Thyroid gland (tissue), 4 donors: ENCODE measurements around the gene SEMA5A. TPM values are rescaled to one million over a fixed set of nuclear protein-coding genes. Genes with fewer than 3 reads are reported as not detected.

ENCODE experiments used
- DNase-seq, 2 donors: peaks; one replicate each; pipeline ENCODE4 v3.0.0-alpha.2; 2019
- H3K27ac ChIP-seq, 3 donors: fragments of 200-600 bp; sonication (generic); 1 replicate in 2 of 3; 2 replicates in 1 of 3; pipeline ENCODE4 v1.5.1; 2016 to 2019; ENCODE audit warnings: mild to moderate bottlenecking in 1 of 3, moderate library complexity in 1 of 3
- H3K27me3 ChIP-seq: fragments of 200-600 bp; sonication (generic); one replicate; pipeline ENCODE4 v1.5.1; 2019
- H3K36me3 ChIP-seq, 2 donors: fragments of 200-600 bp; sonication (generic); one replicate each; pipeline ENCODE4 v1.5.1; 2016 to 2019
- H3K4me1 ChIP-seq, 2 donors: fragments of 200-600 bp; sonication (generic); one replicate each; pipeline ENCODE4 v1.5.1; 2017 to 2019
- H3K4me3 ChIP-seq, 3 donors: fragments of 200-600 bp; sonication (generic); replicated peaks in 1 of 3; 1 replicate in 2 of 3; 2 replicates in 1 of 3; pipeline ENCODE4 v1.5.1; 2016; ENCODE audit warnings: mild to moderate bottlenecking in 1 of 3
- H3K9me3 ChIP-seq: fragments of 200-600 bp; sonication (generic); one replicate; pipeline ENCODE4 v1.5.1; 2017
- CTCF ChIP-seq, 6 experiments: fragments of 200-600 bp in 3 of 6; fragments of 450-650 bp in 3 of 6; sonication (generic) in 3 of 6; IDR thresholded peaks; one replicate each; pipeline ENCODE4 v1.5.1; 2016 to 2019; ENCODE audit warnings: antibody characterized with exemption in 6 of 6, mild to moderate bottlenecking in 2 of 6, inconsistent platforms in 1 of 6, moderate library complexity in 1 of 6
- POLR2A ChIP-seq, 2 donors: fragments of 450-650 bp; IDR thresholded peaks; one replicate each; pipeline ENCODE4 v1.6.1; 2017; ENCODE audit warnings: antibody characterized with exemption in 2 of 2, mild to moderate bottlenecking in 2 of 2, moderate library complexity in 1 of 2
- WGBS, 2 donors: methylation state at CpG; one replicate each; pipeline ENCODE4 v1.1.5; 2017; 5-methylcytosine and 5-hydroxymethylcytosine counted together
- intact Hi-C: fragments of 100-400 bp; cut with DNase I; formaldehyde crosslinking; loops from one replicate; pipeline ENCODE4 v1.15.1; 2023
- total RNA-seq, 4 donors: library from RNA; depleted of rRNA; stranded (reverse); fragments of >200 nt; gene quantifications; one replicate each; pipeline ENCODE4 v1.2.3, GENCODE V29; 2016

Gene SEMA5A
- total RNA-seq, 4 donors from 2014 or later = 1.8 to 8.4 (median 3.8) TPM

- WGBS, 2 donors = 76 to 77% methylated on average over 2 of the region's 2 CpGs
- H3K27ac ChIP-seq = no peak overlapping the region
- no peak for DNase-seq
- no peaks in the 10 kb centered on the region for H3K4me1 ChIP-seq
- TF ChIP-seq POLR2A (IDR thresholded peaks at IDR 0.05) (no peak), CTCF (IDR thresholded peaks at IDR 0.05) (no peak)
- intact Hi-C loops = no loop called here
- no peaks in the 10 kb centered on the region for H3K9me3 ChIP-seq
- H3K36me3 ChIP-seq = no peaks in the 10 kb centered on the region
- no peak overlapping the region for H3K4me3 ChIP-seq
- H3K27me3 ChIP-seq = no peaks in the 10 kb centered on the region
Measured at GRCh38 chr5:9477537-9477936, 68.3 kb downstream of the SEMA5A start.

- WGBS, 2 donors = 85 to 89% methylated on average over 10 of the region's 10 CpGs
- Histone ChIP-seq H3K9me3 (no peaks in the 10 kb centered on the region), H3K27me3 (no peaks in the 10 kb centered on the region), H3K4me1 (no peaks in the 10 kb centered on the region), H3K36me3 (no peaks in the 10 kb centered on the region), H3K27ac (no peak overlapping the region), H3K4me3 (no peak overlapping the region)
- DNase-seq = no peak
- intact Hi-C loops = no loop called here
- TF ChIP-seq CTCF (IDR thresholded peaks at IDR 0.05) = no peak
- no peak for TF ChIP-seq POLR2A (IDR thresholded peaks at IDR 0.05)
Measured at GRCh38 chr5:9474219-9475002, 71.5 kb downstream of the SEMA5A start.

GRCh38 chr5:9473624-9474023 is 72.3 kb downstream of the SEMA5A start:
- H3K36me3 ChIP-seq = no peaks in the 10 kb centered on the region
- intact Hi-C loops = no loop called here
- no peaks in the 10 kb centered on the region for H3K27me3 ChIP-seq
- 75 to 78% methylated on average over 2 of the region's 2 CpGs for WGBS, 2 donors
- TF ChIP-seq CTCF (IDR thresholded peaks at IDR 0.05) (no peak), POLR2A (IDR thresholded peaks at IDR 0.05) (no peak)
- DNase-seq = no peak
- no peak overlapping the region for H3K4me3 ChIP-seq
- H3K4me1 ChIP-seq = no peaks in the 10 kb centered on the region
- no peak overlapping the region for H3K27ac ChIP-seq
- no peaks in the 10 kb centered on the region for H3K9me3 ChIP-seq

- Histone ChIP-seq H3K36me3 (no peaks in the 10 kb centered on the region), H3K4me3 (no peak overlapping the region), H3K4me1 (no peaks in the 10 kb centered on the region), H3K27ac (no peak overlapping the region), H3K9me3 (no peaks in the 10 kb centered on the region), H3K27me3 (no peaks in the 10 kb centered on the region)
- TF ChIP-seq POLR2A (IDR thresholded peaks at IDR 0.05) (no peak), CTCF (IDR thresholded peaks at IDR 0.05) (no peak)
- 48 to 57% methylated on average over 1 of the region's 1 CpG for WGBS, 2 donors
- DNase-seq = no peak
- intact Hi-C loops = no loop called here
Measured at GRCh38 chr5:9470410-9470809, 75.5 kb downstream of the SEMA5A start.

- TF ChIP-seq POLR2A (IDR thresholded peaks at IDR 0.05) (no peak), CTCF (IDR thresholded peaks at IDR 0.05) (no peak)
- Histone ChIP-seq H3K4me3 (no peak overlapping the region), H3K4me1 (no peaks in the 10 kb centered on the region), H3K27me3 (no peaks in the 10 kb centered on the region), H3K9me3 (no peaks in the 10 kb centered on the region), H3K36me3 (no peaks in the 10 kb centered on the region), H3K27ac (no peak overlapping the region)
- DNase-seq = no peak
- 66 to 67% methylated on average over 4 of the region's 4 CpGs for WGBS, 2 donors
- intact Hi-C loops = no loop called here
Measured at GRCh38 chr5:9468060-9468388, 77.9 kb downstream of the SEMA5A start.
